Measurements from ENCODE around the gene GJB5. TPM values are rescaled to one million over a fixed set of nuclear protein-coding genes. Genes with fewer than 3 reads are reported as not detected.

GJB5 gene
- total and polyA plus RNA-seq, 2 donors from 2014 or later = not detected

DNA sequence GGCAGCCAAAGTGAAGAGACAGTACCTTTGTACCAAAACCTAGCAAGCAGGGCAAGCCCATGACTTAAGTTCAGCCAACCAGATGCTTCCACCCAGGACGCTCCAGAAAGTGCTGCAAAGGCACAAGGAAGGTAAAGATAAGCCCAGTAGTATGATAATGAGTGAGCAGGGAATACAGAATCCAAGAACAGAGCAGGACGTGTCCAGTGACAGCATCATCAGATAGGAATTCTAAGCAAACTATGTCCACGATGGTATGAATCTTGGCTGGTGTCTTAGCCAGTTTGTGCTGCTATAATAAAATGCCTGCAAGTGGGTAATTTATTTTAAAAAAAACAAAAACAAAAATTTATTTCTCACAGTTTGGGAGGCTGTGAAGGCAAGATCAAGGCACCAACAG lies 51.5 kb downstream of the GJB5 start:
- FAIRE-seq = no peak

More for the DNA sequence above, 51.5 kb downstream of the GJB5 start:
- no peak for DNase-seq
- H3K9ac ChIP-seq (ENCODE audit: low read length in 3 of 3) = no peak overlapping the region
- TF ChIP-seq, protein P1, sequence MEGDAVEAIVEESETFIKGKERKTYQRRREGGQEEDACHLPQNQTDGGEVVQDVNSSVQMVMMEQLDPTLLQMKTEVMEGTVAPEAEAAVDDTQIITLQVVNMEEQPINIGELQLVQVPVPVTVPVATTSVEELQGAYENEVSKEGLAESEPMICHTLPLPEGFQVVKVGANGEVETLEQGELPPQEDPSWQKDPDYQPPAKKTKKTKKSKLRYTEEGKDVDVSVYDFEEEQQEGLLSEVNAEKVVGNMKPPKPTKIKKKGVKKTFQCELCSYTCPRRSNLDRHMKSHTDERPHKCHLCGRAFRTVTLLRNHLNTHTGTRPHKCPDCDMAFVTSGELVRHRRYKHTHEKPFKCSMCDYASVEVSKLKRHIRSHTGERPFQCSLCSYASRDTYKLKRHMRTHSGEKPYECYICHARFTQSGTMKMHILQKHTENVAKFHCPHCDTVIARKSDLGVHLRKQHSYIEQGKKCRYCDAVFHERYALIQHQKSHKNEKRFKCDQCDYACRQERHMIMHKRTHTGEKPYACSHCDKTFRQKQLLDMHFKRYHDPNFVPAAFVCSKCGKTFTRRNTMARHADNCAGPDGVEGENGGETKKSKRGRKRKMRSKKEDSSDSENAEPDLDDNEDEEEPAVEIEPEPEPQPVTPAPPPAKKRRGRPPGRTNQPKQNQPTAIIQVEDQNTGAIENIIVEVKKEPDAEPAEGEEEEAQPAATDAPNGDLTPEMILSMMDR (IDR thresholded peaks at IDR 0.05; ENCODE audit: borderline replicate concordance, extremely low read depth, insufficient read depth) = no peak
- no peaks in the 10 kb centered on the region for H3K36me3 ChIP-seq (ENCODE audit: control insufficient read depth in 2 of 3, insufficient read depth in 3 of 3, low read length in 3 of 3)
- intact Hi-C loops (cut with DNase I) = no loop called here
- no peak overlapping the region for H3K4me3 ChIP-seq (ENCODE audit: low read length in 3 of 3)
- no peaks in the 10 kb centered on the region for H3K9me3 ChIP-seq (ENCODE audit: control insufficient read depth in 2 of 3, insufficient read depth in 1 of 3, low read length in 3 of 3)
- H3K27me3 ChIP-seq (ENCODE audit: control insufficient read depth, insufficient read depth, low read length) = no peaks in the 10 kb centered on the region
- H3K4me1 ChIP-seq (ENCODE audit: control insufficient read depth in 2 of 3, insufficient read depth in 2 of 3, low read depth in 1 of 3, low read length in 3 of 3) = no peaks in the 10 kb centered on the region
- no peak overlapping the region for H3K27ac ChIP-seq (ENCODE audit: low read depth in 2 of 2, low read length in 2 of 2)

Other genes starting within 250 kb of the GJB5 start
- 0.50 TPM for gene GJB4, start 4.7 kb downstream of the GJB5 start, total RNA-seq
- not detected for gene GJB4, start 4.7 kb downstream of the GJB5 start, polyA plus RNA-seq (ENCODE audit: insufficient read depth, low read depth, low replicate concordance)
- gene GJB3, start 26.2 kb downstream of the GJB5 start, total RNA-seq = 8.8 TPM
- not detected for gene GJB3, start 26.2 kb downstream of the GJB5 start, polyA plus RNA-seq (ENCODE audit: insufficient read depth, low read depth, low replicate concordance)
- gene GJA4, start 38.0 kb downstream of the GJB5 start, total RNA-seq = 15.6 TPM
- gene GJA4, start 38.0 kb downstream of the GJB5 start, polyA plus RNA-seq (ENCODE audit: insufficient read depth, low read depth, low replicate concordance) = 31.9 TPM
- gene SMIM12, start 104.7 kb downstream of the GJB5 start, total RNA-seq = 49.2 TPM
- 85.9 TPM for gene SMIM12, start 104.7 kb downstream of the GJB5 start, polyA plus RNA-seq (ENCODE audit: insufficient read depth, low read depth, low replicate concordance)
- 1.0 TPM for gene DLGAP3, start 174.6 kb downstream of the GJB5 start, total RNA-seq
- 0.71 TPM for gene DLGAP3, start 174.6 kb downstream of the GJB5 start, polyA plus RNA-seq (ENCODE audit: insufficient read depth, low read depth, low replicate concordance)
- 44.2 TPM for gene TMEM35B, start 230.3 kb downstream of the GJB5 start, total RNA-seq
- gene TMEM35B, start 230.3 kb downstream of the GJB5 start, polyA plus RNA-seq (ENCODE audit: insufficient read depth, low read depth, low replicate concordance) = 48.3 TPM

All from kidney (tissue), 14 donors.